K562 (cell line): ENCODE data around the gene DYRK1A. TPM values are rescaled to one million over a fixed set of nuclear protein-coding genes. Genes with fewer than 3 reads are reported as not detected.

Experiments
- CGGBP1 ChIP-seq: fragments of 250-450 bp; sonication (Bioruptor Pico); IDR thresholded peaks from 2 replicates; pipeline ENCODE4 v1.9.0; 2021; ENCODE audit warnings: mild to moderate bottlenecking
- CHD4 ChIP-seq: fragments of 200-600 bp; sonication (generic); IDR thresholded peaks from 3 replicates; pipeline ENCODE4 v1.6.1; 2012; ENCODE audit warnings: low read depth, mild to moderate bottlenecking, mixed read lengths, low read length, inconsistent platforms; ENCODE audit not compliant: insufficient read depth, insufficient replicate concordance, poor library complexity, severe bottlenecking
- FOS ChIP-seq: IDR thresholded peaks from 3 replicates; pipeline ENCODE4 v1.6.1; 2011; ENCODE audit not compliant: insufficient read length; ENCODE audit errors: extremely low read depth
- GTF2F1 ChIP-seq: IDR thresholded peaks from 2 replicates; pipeline ENCODE4 v1.6.1; 2011; ENCODE audit warnings: low read depth, low read length, improper control_type of control experiment
- HBP1 ChIP-seq: fragments of 450-650 bp; formaldehyde crosslinking; IDR thresholded peaks from 2 replicates; pipeline ENCODE4 v1.4.0; 2022; ENCODE audit warnings: missing genetic modification characterization
- HMBOX1 ChIP-seq: sonication (generic); IDR thresholded peaks from 2 replicates; pipeline ENCODE4 v1.6.1; 2016
- MED1 ChIP-seq: sonication (generic); formaldehyde crosslinking; IDR thresholded peaks from 2 replicates; pipeline ENCODE4 v1.8.1; 2023; ENCODE audit warnings: missing genetic modification reagents, borderline replicate concordance
- MTA3 ChIP-seq: fragments of 450-650 bp; formaldehyde crosslinking; IDR thresholded peaks from 2 replicates; pipeline ENCODE4 v1.6.1; 2017; ENCODE audit warnings: mild to moderate bottlenecking, borderline replicate concordance
- NFE2 ChIP-seq: IDR thresholded peaks from 2 replicates; pipeline ENCODE4 v1.6.1; 2014; ENCODE audit warnings: antibody characterized with exemption, low read depth
- RFX1 ChIP-seq: fragments of 450-650 bp; IDR thresholded peaks from 2 replicates; pipeline ENCODE4 v1.6.1; 2016; ENCODE audit warnings: mild to moderate bottlenecking, moderate library complexity
- RFX5 ChIP-seq: IDR thresholded peaks from 2 replicates; pipeline ENCODE4 v1.6.1; 2011; ENCODE audit warnings: low read depth, mild to moderate bottlenecking, improper control_type of control experiment, low read length
- SMAD3 ChIP-seq: fragments of 450-650 bp; formaldehyde crosslinking; conservative IDR thresholded peaks from 2 replicates; pipeline ENCODE4 v1.4.0; 2020; ENCODE audit warnings: mild to moderate bottlenecking
- TSC22D4 ChIP-seq: fragments of 450-650 bp; IDR thresholded peaks from 2 replicates; pipeline ENCODE4 v1.6.1; 2016; ENCODE audit warnings: missing genetic modification characterization, missing biosample characterization, control low read depth
- YBX1 ChIP-seq: fragments of 450-650 bp; IDR thresholded peaks from 2 replicates; pipeline ENCODE4 v1.7.1; 2016; ENCODE audit warnings: mild to moderate bottlenecking
- ZBTB5 ChIP-seq: fragments of 450-650 bp; IDR thresholded peaks from 2 replicates; pipeline ENCODE4 v1.6.1; 2017; ENCODE audit warnings: antibody characterized with exemption
- ZNF41 ChIP-seq: fragments of 250-450 bp; sonication (Bioruptor Pico); conservative IDR thresholded peaks from 2 replicates; pipeline ENCODE4 v1.4.0; 2020; ENCODE audit warnings: mild to moderate bottlenecking
- ZNF551 ChIP-seq: fragments of 250-450 bp; sonication (Bioruptor Pico); IDR thresholded peaks from 2 replicates; pipeline ENCODE4 v1.5.0; 2021; ENCODE audit warnings: mild to moderate bottlenecking, moderate library complexity
- ZNF609 ChIP-seq: sonication (generic); formaldehyde crosslinking; IDR thresholded peaks from 2 replicates; pipeline ENCODE4 v1.8.1; 2023; ENCODE audit warnings: missing genetic modification reagents, mild to moderate bottlenecking, borderline replicate concordance
- ZNF766 ChIP-seq: fragments of 200-800 bp; sonication (Bioruptor generic); conservative IDR thresholded peaks from 2 replicates; pipeline ENCODE4 v1.6.1; 2016; ENCODE audit warnings: missing genetic modification characterization, missing compliant biosample characterization
- polyA plus RNA-seq, 8 experiments: library from polyadenylated mRNA; depleted of rRNA in 4 of 8; stranded (reverse) in 5 of 8; unstranded in 3 of 8; fragments of >200 nt; fragmentation: Nextera tagmentation in 2 of 8; fragmentation: Illumina TruSeq in 1 of 8; extraction: Ambion mirVana in 2 of 8; extraction: Trizol in 1 of 8; gene quantifications; 2 replicates each; pipeline versions ENCODE4 v1.2.1 to v1.2.3, GENCODE V29; 2011 to 2014; ENCODE audit warnings: inconsistent platforms in 1 of 8, missing spikeins in 1 of 8
- total RNA-seq, 7 experiments: library from RNA; depleted of rRNA in 6 of 7; stranded (reverse); fragments of >200 nt in 6 of 7; fragmentation: Illumina TruSeq in 2 of 7; extraction: Trizol in 2 of 7; gene quantifications; 2 replicates each; pipeline versions ENCODE4 v1.2.1 to v1.2.3, GENCODE V29; 2011 to 2021; ENCODE audit warnings: low replicate concordance in 1 of 7

Gene DYRK1A
- total and polyA plus RNA-seq, 9 of the 15 experiments (the other 6 are each of a cell fraction or from before 2014, with no cell fraction given) = 3.7 to 64.8 (median 42.3) TPM

- no peak for TF ChIP-seq HBP1 (CRISPR knock-in tag)
- TF ChIP-seq ZBTB5 = no peak
- TF ChIP-seq SMAD3 = no peak
- TF ChIP-seq ZNF609 = no peak
- no peak; the same call in 1 of the 2 replicates for TF ChIP-seq GTF2F1
- TF ChIP-seq MTA3 = 0 out of 2 replicates have a peak, but pooled peaks have one; percentile 45
- peak; percentile 98 for TF ChIP-seq RFX5
- no peak for TF ChIP-seq CGGBP1 (CRISPR knock-in tag)
- TF ChIP-seq TSC22D4 (tag) = no peak
- TF ChIP-seq ZNF551 = no peak
- TF ChIP-seq FOS = peak; percentile 80
- TF ChIP-seq CHD4 = no peak
- TF ChIP-seq YBX1 = no peak
- no peak for TF ChIP-seq ZNF41 (CRISPR knock-in tag)
- no peak for TF ChIP-seq MED1
- peak; percentile 69; the same call in 1 of the 2 replicates for TF ChIP-seq HMBOX1
- TF ChIP-seq RFX1 = peak; percentile 91
- TF ChIP-seq ZNF766 = peak; percentile 93
- peak; percentile 47 for TF ChIP-seq NFE2
Measured at GRCh38 chr21:37435120-37435519, 68.5 kb downstream of the DYRK1A start (continued).
